Astrocyte (in vitro differentiated cells and primary cell): ENCODE results near the gene C22orf39. TPM values are rescaled to one million over a fixed set of nuclear protein-coding genes. Genes with fewer than 3 reads are reported as not detected.
A peak's percentile ranks its signal among the peaks of the same experiment; 100 is the strongest.

Experiments used
- DNase-seq: peaks from one replicate; pipeline ENCODE4 v3.0.0-alpha.2; 2010; ENCODE audit warnings: low read depth
- FAIRE-seq: peaks from 2 replicates; lab custom pipeline; 2011; peaks lifted over from hg19 to GRCh38; lab: Jason Lieb, UNC
- H2AFZ ChIP-seq: 2 replicates; pipeline ENCODE4 v1.6.0; 2012; ENCODE audit warnings: low read depth, low read length, inconsistent platforms
- H3K27ac ChIP-seq: 2 replicates; pipeline ENCODE4 v1.5.1; 2011; ENCODE audit warnings: low read depth, low read length, inconsistent platforms
- H3K27me3 ChIP-seq: 2 replicates; pipeline ENCODE4 v1.6.0; 2011; ENCODE audit warnings: low read length, inconsistent platforms; ENCODE audit not compliant: insufficient read depth
- H3K36me3 ChIP-seq: 2 replicates; pipeline ENCODE4 v1.5.1; 2011; ENCODE audit warnings: low read length, inconsistent platforms; ENCODE audit not compliant: insufficient read depth
- H3K4me1 ChIP-seq: 2 replicates; pipeline ENCODE4 v1.5.1; 2011; ENCODE audit warnings: low read length, inconsistent platforms; ENCODE audit not compliant: insufficient read depth
- H3K4me2 ChIP-seq: 2 replicates; pipeline ENCODE4 v1.6.0; 2012; ENCODE audit warnings: low read length, inconsistent platforms
- H3K4me3 ChIP-seq: 2 replicates; pipeline ENCODE4 v1.5.1; 2011; ENCODE audit warnings: low read depth, mild to moderate bottlenecking, low read length, inconsistent platforms; ENCODE audit not compliant: insufficient read depth
- H3K79me2 ChIP-seq: 2 replicates; pipeline ENCODE4 v1.6.0; 2012; ENCODE audit warnings: mild to moderate bottlenecking, low read length, inconsistent platforms; ENCODE audit not compliant: insufficient read depth
- H3K9ac ChIP-seq: 2 replicates; pipeline ENCODE4 v1.6.0; 2012; ENCODE audit warnings: mild to moderate bottlenecking, low read length, inconsistent platforms
- H3K9me3 ChIP-seq: 2 replicates; pipeline ENCODE4 v1.5.1; 2012; ENCODE audit warnings: low read depth, mild to moderate bottlenecking, low read length, inconsistent platforms; ENCODE audit not compliant: insufficient read depth
- H4K20me1 ChIP-seq: 2 replicates; pipeline ENCODE4 v1.6.0; 2012; ENCODE audit warnings: low read length, inconsistent platforms; ENCODE audit not compliant: insufficient read depth
- H3K27ac Mint-ChIP-seq: one replicate; pipeline ENCODE4 v1.8.0; 2021; ENCODE audit warnings: mild to moderate bottlenecking, mixed read lengths; ENCODE audit not compliant: unreplicated experiment
- H3K27me3 Mint-ChIP-seq: one replicate; pipeline ENCODE4 v1.8.0; 2021; ENCODE audit warnings: low read depth, mixed read lengths; ENCODE audit not compliant: unreplicated experiment
- H3K36me3 Mint-ChIP-seq: one replicate; pipeline ENCODE4 v1.8.0; 2021; ENCODE audit warnings: low read depth, mixed read lengths; ENCODE audit not compliant: unreplicated experiment
- H3K4me1 Mint-ChIP-seq: one replicate; pipeline ENCODE4 v1.8.0; 2021; ENCODE audit warnings: low read depth, mixed read lengths; ENCODE audit not compliant: unreplicated experiment
- H3K4me3 Mint-ChIP-seq: one replicate; pipeline ENCODE4 v1.8.0; 2021; ENCODE audit warnings: mild to moderate bottlenecking, moderate library complexity, mixed read lengths; ENCODE audit not compliant: unreplicated experiment
- H3K9me3 Mint-ChIP-seq: one replicate; pipeline ENCODE4 v1.8.0; 2021; ENCODE audit warnings: mild to moderate bottlenecking, mixed read lengths; ENCODE audit not compliant: unreplicated experiment
- EZH2 ChIP-seq: IDR thresholded peaks from 2 replicates; pipeline ENCODE4 v1.6.1; 2012; ENCODE audit warnings: mild to moderate bottlenecking, low read length, inconsistent platforms; ENCODE audit not compliant: insufficient read depth
- total RNA-seq: library from RNA; stranded (reverse); gene quantifications from 2 replicates; pipeline ENCODE4 v1.2.1, GENCODE V29; 2021
- TF ChIP-seq, protein P1 (sequence below): IDR thresholded peaks from 2 replicates; pipeline ENCODE4 v1.5.1; 2011; ENCODE audit warnings: low read depth, mild to moderate bottlenecking, inconsistent platforms, low read length, moderate library complexity; ENCODE audit not compliant: insufficient read depth

Gene C22orf39
- total RNA-seq, 1 donor from 2014 or later: 14.5 TPM

- Mint-ChIP-seq H3K36me3 (peaks cover 14% of the 10 kb centered on the region), H3K4me3 (no peak overlapping the region), H3K4me1 (peaks cover 13% of the 10 kb centered on the region), H3K27ac (no peak overlapping the region), H3K27me3 (no peaks in the 10 kb centered on the region), H3K9me3 (no peaks in the 10 kb centered on the region)
- no peaks in the 10 kb centered on the region for H3K9me3 ChIP-seq
- FAIRE-seq (no peak), DNase-seq (no peak)
- H3K4me2 ChIP-seq: no peak overlapping the region
- no peak overlapping the region for H3K9ac ChIP-seq
- H3K4me3 ChIP-seq: no peak overlapping the region
- no peak overlapping the region for H2AFZ ChIP-seq
- H3K27me3 ChIP-seq: no peaks in the 10 kb centered on the region
- H4K20me1 ChIP-seq: peaks cover 21% of the 10 kb centered on the region
- peaks cover 12% of the 10 kb centered on the region for H3K4me1 ChIP-seq
- no peak for TF ChIP-seq EZH2
- TF ChIP-seq, protein P1, sequence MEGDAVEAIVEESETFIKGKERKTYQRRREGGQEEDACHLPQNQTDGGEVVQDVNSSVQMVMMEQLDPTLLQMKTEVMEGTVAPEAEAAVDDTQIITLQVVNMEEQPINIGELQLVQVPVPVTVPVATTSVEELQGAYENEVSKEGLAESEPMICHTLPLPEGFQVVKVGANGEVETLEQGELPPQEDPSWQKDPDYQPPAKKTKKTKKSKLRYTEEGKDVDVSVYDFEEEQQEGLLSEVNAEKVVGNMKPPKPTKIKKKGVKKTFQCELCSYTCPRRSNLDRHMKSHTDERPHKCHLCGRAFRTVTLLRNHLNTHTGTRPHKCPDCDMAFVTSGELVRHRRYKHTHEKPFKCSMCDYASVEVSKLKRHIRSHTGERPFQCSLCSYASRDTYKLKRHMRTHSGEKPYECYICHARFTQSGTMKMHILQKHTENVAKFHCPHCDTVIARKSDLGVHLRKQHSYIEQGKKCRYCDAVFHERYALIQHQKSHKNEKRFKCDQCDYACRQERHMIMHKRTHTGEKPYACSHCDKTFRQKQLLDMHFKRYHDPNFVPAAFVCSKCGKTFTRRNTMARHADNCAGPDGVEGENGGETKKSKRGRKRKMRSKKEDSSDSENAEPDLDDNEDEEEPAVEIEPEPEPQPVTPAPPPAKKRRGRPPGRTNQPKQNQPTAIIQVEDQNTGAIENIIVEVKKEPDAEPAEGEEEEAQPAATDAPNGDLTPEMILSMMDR: no peak
- peaks cover 39% of the 10 kb centered on the region for H3K36me3 ChIP-seq
- H3K79me2 ChIP-seq: peaks cover 31% of the 10 kb centered on the region
- H3K27ac ChIP-seq: no peak overlapping the region
Measured at GRCh38 chr22:19449422-19449767, 1.9 kb upstream of the C22orf39 start.

DNA sequence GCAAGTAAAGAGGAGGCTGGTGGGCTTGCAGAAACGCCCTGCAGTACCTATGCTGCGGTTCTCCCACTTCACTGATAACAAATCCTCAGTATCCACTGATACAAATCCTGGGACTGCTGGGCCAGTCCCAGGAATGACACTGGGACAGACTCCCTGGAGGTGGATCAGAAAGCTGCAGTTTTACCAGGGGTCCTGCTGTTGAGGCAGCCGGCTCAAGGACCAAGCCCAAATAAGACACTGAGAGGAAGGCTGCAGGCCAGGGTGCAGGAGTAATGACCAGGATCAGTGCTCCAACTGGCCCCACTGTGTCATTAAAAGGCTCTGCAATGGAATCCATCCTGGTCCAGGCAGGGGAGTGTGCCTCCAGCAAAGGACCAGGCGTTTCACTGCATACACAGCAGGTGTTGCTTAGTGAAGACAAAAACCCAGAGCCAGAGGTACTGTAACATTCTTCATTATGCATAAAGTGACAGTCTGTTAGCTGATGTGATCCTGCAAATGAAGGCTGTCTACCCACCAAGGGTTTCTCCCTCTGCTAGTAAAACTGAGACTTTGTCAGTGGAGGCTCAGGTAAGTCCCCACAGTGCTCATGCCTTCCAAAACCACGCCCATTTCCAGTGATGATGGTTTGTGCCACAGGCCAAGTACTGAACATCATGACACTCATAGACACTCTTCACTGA, 1.4 kb upstream of the C22orf39 start:
- no peak for DNase-seq
- H3K9me3 ChIP-seq: no peaks in the 10 kb centered on the region
- H3K36me3 ChIP-seq: peaks cover 36% of the 10 kb centered on the region
- peak overlapping the region; percentile 87 for H3K4me3 Mint-ChIP-seq
- no peak overlapping the region for H3K4me3 ChIP-seq
- H3K79me2 ChIP-seq: peaks cover 36% of the 10 kb centered on the region
- no peak overlapping the region for H3K9ac ChIP-seq
- H3K27me3 Mint-ChIP-seq: no peaks in the 10 kb centered on the region
- H3K36me3 Mint-ChIP-seq: peaks cover 11% of the 10 kb centered on the region
- no peak overlapping the region for H3K27ac Mint-ChIP-seq
- peaks cover 12% of the 10 kb centered on the region for H3K4me1 ChIP-seq
- H3K27ac ChIP-seq: no peak overlapping the region
- H2AFZ ChIP-seq: no peak overlapping the region
- no peaks in the 10 kb centered on the region for H3K9me3 Mint-ChIP-seq
- peaks cover 26% of the 10 kb centered on the region for H4K20me1 ChIP-seq
- peak overlapping the region; percentile 83 for H3K4me2 ChIP-seq
- no peak for FAIRE-seq
- H3K4me1 Mint-ChIP-seq: peaks cover 13% of the 10 kb centered on the region
- TF ChIP-seq EZH2: no peak
- TF ChIP-seq, protein P1: no peak
- no peaks in the 10 kb centered on the region for H3K27me3 ChIP-seq

DNA sequence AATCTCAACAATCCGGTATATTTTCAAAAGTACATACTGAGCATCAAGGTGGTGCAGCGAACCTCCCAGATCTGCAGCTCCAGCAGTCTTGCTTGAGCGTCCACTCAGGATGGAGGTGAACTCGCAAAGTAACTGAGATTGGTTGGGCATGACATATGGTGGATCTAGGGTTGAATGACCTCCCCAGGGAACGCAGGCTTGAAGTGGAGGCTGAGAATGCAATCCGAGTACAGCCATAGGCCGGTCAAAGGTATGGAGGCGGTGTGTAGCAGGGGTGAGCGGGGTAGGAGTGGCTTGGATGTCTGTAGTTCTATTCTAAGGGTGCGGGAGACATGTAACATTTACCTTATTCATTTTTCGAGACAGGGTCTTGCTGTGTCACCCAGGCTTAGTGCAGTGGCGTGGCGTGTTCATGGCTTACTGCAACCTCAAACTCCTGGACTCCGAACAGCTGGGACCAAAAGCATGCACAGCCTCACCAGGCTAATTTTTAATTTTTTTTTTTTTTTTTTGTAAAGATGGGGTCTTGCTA, 631 bp upstream of the C22orf39 start:
- peak overlapping the region; percentile 58 for H2AFZ ChIP-seq
- Mint-ChIP-seq H3K9me3 (no peaks in the 10 kb centered on the region), H3K4me3 (peak overlapping the region; percentile 87), H3K36me3 (peaks cover 5% of the 10 kb centered on the region), H3K4me1 (peaks cover 13% of the 10 kb centered on the region), H3K27ac (peak overlapping the region; percentile 67), H3K27me3 (no peaks in the 10 kb centered on the region)
- H3K9ac ChIP-seq: peak overlapping the region; percentile 83
- peak overlapping the region; percentile 83 for H3K4me2 ChIP-seq
- FAIRE-seq (no peak), DNase-seq (peak; percentile 48)
- peaks cover 33% of the 10 kb centered on the region for H3K36me3 ChIP-seq
- H3K27ac ChIP-seq: peak overlapping the region; percentile 61
- peaks cover 34% of the 10 kb centered on the region for H4K20me1 ChIP-seq
- peaks cover 12% of the 10 kb centered on the region for H3K4me1 ChIP-seq
- no peaks in the 10 kb centered on the region for H3K9me3 ChIP-seq
- H3K79me2 ChIP-seq: peaks cover 43% of the 10 kb centered on the region
- TF ChIP-seq, protein P1: no peak
- no peak for TF ChIP-seq EZH2
- peak overlapping the region; percentile 63 for H3K4me3 ChIP-seq
- H3K27me3 ChIP-seq: no peaks in the 10 kb centered on the region
